H1 (cell line): Measurements from ENCODE around the gene ARHGAP26. TPM values are rescaled to one million over a fixed set of nuclear protein-coding genes. Genes with fewer than 3 reads are reported as not detected.
A peak's percentile ranks its signal among the peaks of the same experiment; 100 is the strongest.

Source experiments
- CTCF ChIA-PET: fragments of 300-600 bp; sonication (Branson Sonifier 250); formaldehyde crosslinking; loops from one replicate; lab custom pipeline; 2021; ENCODE audit not compliant: partially characterized antibody; lab: Charles Lee
- POLR2A ChIA-PET: fragments of 300-600 bp; sonication (Branson Sonifier 250); formaldehyde crosslinking; loops from one replicate; lab custom pipeline; 2021; ENCODE audit warnings: inconsistent platforms; ENCODE audit not compliant: partially characterized antibody; lab: Charles Lee
- DNase-seq, 2 experiments: peaks; one replicate each; pipeline versions ENCODE4 v3.0.0 to v3.0.0-alpha.2; 2010 to 2022; ENCODE audit warnings: low spot score in 2 of 2, low read depth in 1 of 2, mixed read lengths in 1 of 2
- FAIRE-seq: peaks from 2 replicates; lab custom pipeline; 2011; peaks lifted over from hg19 to GRCh38; lab: Jason Lieb, UNC
- H2AFZ ChIP-seq: 2 replicates; pipeline ENCODE4 v1.8.1; 2012; ENCODE audit warnings: low read length, inconsistent platforms
- H2AK5ac ChIP-seq: 2 replicates; pipeline ENCODE4 v1.6.1; 2013; ENCODE audit warnings: low read depth, low read length
- H2BK120ac ChIP-seq: replicated peaks from 2 replicates; pipeline ENCODE3; 2013; ENCODE audit warnings: low read depth, low read length, inconsistent platforms
- H2BK12ac ChIP-seq: 2 replicates; pipeline ENCODE4 v1.6.1; 2013; ENCODE audit warnings: low read depth, low read length
- H2BK15ac ChIP-seq: 2 replicates; pipeline ENCODE4 v1.6.1; 2013; ENCODE audit warnings: low read length
- H2BK20ac ChIP-seq: 2 replicates; pipeline ENCODE4 v1.6.1; 2013; ENCODE audit warnings: low read length
- H2BK5ac ChIP-seq: 2 replicates; pipeline ENCODE4 v1.6.1; 2013; ENCODE audit warnings: low read depth, low read length
- H3K14ac ChIP-seq: 2 replicates; pipeline ENCODE4 v1.6.1; 2013; ENCODE audit warnings: inconsistent platforms; ENCODE audit not compliant: insufficient read length
- H3K18ac ChIP-seq: 2 replicates; pipeline ENCODE4 v1.6.1; 2013; ENCODE audit warnings: low read length; ENCODE audit errors: extremely low read depth
- H3K23ac ChIP-seq: 2 replicates; pipeline ENCODE4 v1.6.1; 2013; ENCODE audit warnings: inconsistent platforms; ENCODE audit not compliant: insufficient read length
- H3K23me2 ChIP-seq: 2 replicates; pipeline ENCODE4 v1.6.1; 2013; ENCODE audit warnings: low read depth, low read length
- H3K27ac ChIP-seq: 2 replicates; pipeline ENCODE4 v1.6.1; 2011; ENCODE audit warnings: low read depth, low read length, inconsistent platforms
- H3K27me3 ChIP-seq, 4 experiments: replicated peaks in 1 of 4; 1 replicate in 1 of 4; 2 replicates in 3 of 4; pipeline versions ENCODE4 v1.6.1 to v1.8.1; 2011 to 2013; ENCODE audit warnings: low read length in 3 of 4, mild to moderate bottlenecking in 3 of 4, inconsistent platforms in 2 of 4, mixed read lengths in 2 of 4, moderate library complexity in 1 of 4; ENCODE audit not compliant: control insufficient read depth in 3 of 4, insufficient read depth in 3 of 4; ENCODE audit errors: extremely low read depth in 1 of 4
- H3K36me3 ChIP-seq, 4 experiments: 2 replicates each; pipeline versions ENCODE4 v1.6.1 to v1.8.1; 2011 to 2013; ENCODE audit warnings: mild to moderate bottlenecking in 4 of 4, low read length in 3 of 4, moderate library complexity in 2 of 4, control low read depth in 1 of 4, inconsistent platforms in 1 of 4; ENCODE audit not compliant: insufficient read depth in 4 of 4, control insufficient read depth in 2 of 4
- H3K4ac ChIP-seq: replicated peaks from 2 replicates; pipeline ENCODE3; 2013; ENCODE audit warnings: low read length, low read depth, mixed read lengths, inconsistent platforms; ENCODE audit not compliant: insufficient read length
- H3K4me1 ChIP-seq, 4 experiments: replicated peaks in 1 of 4; 1 replicate in 1 of 4; 2 replicates in 3 of 4; pipeline versions ENCODE4 v1.6.1 to v1.8.1; 2011 to 2013; ENCODE audit warnings: low read length in 3 of 4, inconsistent platforms in 2 of 4, mixed read lengths in 1 of 4; ENCODE audit not compliant: insufficient read depth in 4 of 4, control insufficient read depth in 3 of 4
- H3K4me2 ChIP-seq, 2 experiments: 2 replicates each; pipeline versions ENCODE4 v1.6.1 to v1.8.1; 2011 to 2013; ENCODE audit warnings: low read depth in 2 of 2, low read length in 2 of 2, control low read depth in 1 of 2, inconsistent platforms in 1 of 2, mild to moderate bottlenecking in 1 of 2; ENCODE audit not compliant: insufficient read depth in 1 of 2
- H3K4me3 ChIP-seq, 4 experiments: fragments of 200-600, 300-600 bp in 1 of 4; sonication (generic), shearing (Covaris generic), sonication (Bioruptor Twin) in 1 of 4; 2 replicates each; pipeline versions ENCODE4 v1.5.1 to v1.8.1; 2011 to 2016; ENCODE audit warnings: low read length in 4 of 4, low read depth in 3 of 4, control low read depth in 2 of 4, inconsistent platforms in 2 of 4, mild to moderate bottlenecking in 2 of 4, mixed read lengths in 1 of 4, moderate library complexity in 1 of 4; ENCODE audit not compliant: insufficient read depth in 2 of 4; ENCODE audit errors: extremely low read depth in 1 of 4
- H3K56ac ChIP-seq: replicated peaks from 2 replicates; pipeline ENCODE3; 2013; ENCODE audit warnings: low read depth, mild to moderate bottlenecking, mixed read lengths, low read length, inconsistent platforms; ENCODE audit not compliant: insufficient read length
- H3K79me1 ChIP-seq: 2 replicates; pipeline ENCODE4 v1.6.1; 2013; ENCODE audit warnings: low read depth, low read length, control low read depth
- H3K79me2 ChIP-seq, 2 experiments: 2 replicates each; pipeline versions ENCODE4 v1.6.1 to v1.8.1; 2012 to 2013; ENCODE audit warnings: low read length in 2 of 2, mild to moderate bottlenecking in 2 of 2, inconsistent platforms in 1 of 2; ENCODE audit not compliant: insufficient read depth in 2 of 2, control insufficient read depth in 1 of 2
- H3K9ac ChIP-seq, 4 experiments: replicated peaks in 1 of 4; 1 replicate in 1 of 4; 2 replicates in 3 of 4; pipeline versions ENCODE4 v1.6.1 to v1.8.1; 2011 to 2013; ENCODE audit warnings: low read depth in 3 of 4, low read length in 3 of 4, control low read depth in 2 of 4, mild to moderate bottlenecking in 2 of 4, moderate library complexity in 2 of 4, inconsistent platforms in 1 of 4; ENCODE audit errors: extremely low read depth in 1 of 4
- H3K9me3 ChIP-seq, 2 experiments: 2 replicates each; pipeline versions ENCODE4 v1.6.1 to v1.8.1; 2012 to 2013; ENCODE audit warnings: mild to moderate bottlenecking in 2 of 2, moderate library complexity in 2 of 2, control low read depth in 1 of 2, inconsistent platforms in 1 of 2, low read depth in 1 of 2, low read length in 1 of 2, mixed read lengths in 1 of 2; ENCODE audit not compliant: insufficient read depth in 2 of 2
- H4K20me1 ChIP-seq, 2 experiments: replicated peaks in 1 of 2; 2 replicates each; pipeline versions ENCODE3 to v1.8.1; 2011 to 2013; ENCODE audit warnings: inconsistent platforms in 2 of 2, low read length in 2 of 2, mild to moderate bottlenecking in 1 of 2; ENCODE audit not compliant: insufficient read depth in 2 of 2, control insufficient read depth in 1 of 2
- H4K5ac ChIP-seq: 2 replicates; pipeline ENCODE4 v1.6.1; 2013; ENCODE audit warnings: low read length, low read depth, mixed read lengths, inconsistent platforms; ENCODE audit not compliant: insufficient read length
- H4K8ac ChIP-seq: 2 replicates; pipeline ENCODE4 v1.8.0; 2013; ENCODE audit warnings: mild to moderate bottlenecking, moderate library complexity, low read length, inconsistent platforms; ENCODE audit not compliant: insufficient read depth; ENCODE audit errors: extremely low read depth
- H4K91ac ChIP-seq: replicated peaks from 2 replicates; pipeline ENCODE3; 2013; ENCODE audit warnings: low read length, mixed read lengths, inconsistent platforms; ENCODE audit not compliant: insufficient read length
- BCL11A ChIP-seq, 2 experiments: IDR thresholded peaks; one replicate each; pipeline ENCODE4 v1.6.1; 2011; ENCODE audit warnings: low read depth in 2 of 2, low read length in 2 of 2, mild to moderate bottlenecking in 2 of 2
- JUND ChIP-seq: IDR thresholded peaks from 2 replicates; pipeline ENCODE4 v1.6.1; 2011; ENCODE audit warnings: mild to moderate bottlenecking, improper control_type of control experiment, low read length
- NANOG ChIP-seq: IDR thresholded peaks from 2 replicates; pipeline ENCODE4 v1.6.1; 2011; ENCODE audit warnings: low read length, low read depth, mild to moderate bottlenecking, inconsistent platforms; ENCODE audit not compliant: insufficient read depth, poor library complexity, severe bottlenecking
- RFX5 ChIP-seq: IDR thresholded peaks from 2 replicates; pipeline ENCODE4 v1.6.1; 2011; ENCODE audit warnings: low read depth, low read length, improper control_type of control experiment, borderline replicate concordance
- RXRA ChIP-seq: IDR thresholded peaks from 2 replicates; pipeline ENCODE4 v1.6.1; 2011; ENCODE audit warnings: low read depth, mild to moderate bottlenecking, low read length, moderate library complexity; ENCODE audit not compliant: insufficient read depth
- SIRT6 ChIP-seq: IDR thresholded peaks from one replicate; pipeline ENCODE4 v1.7.1; 2012; ENCODE audit warnings: low read length, inconsistent platforms
- SP2 ChIP-seq: IDR thresholded peaks from 2 replicates; pipeline ENCODE4 v1.6.1; 2012; ENCODE audit warnings: mild to moderate bottlenecking, low read length, inconsistent platforms
- TEAD4 ChIP-seq: IDR thresholded peaks from 2 replicates; pipeline ENCODE4 v1.6.1; 2012; ENCODE audit warnings: low read depth, low read length, inconsistent platforms, mixed read lengths
- WGBS, 2 experiments: shearing (Covaris generic) in 1 of 2; methylation state at CpG; one replicate each; pipeline versions ENCODE4 v1.1.6 to v1.1.7; 2013 to 2015; ENCODE audit warnings: low lambda C conversion rate in 2 of 2, mixed read lengths in 2 of 2, inconsistent platforms in 1 of 2, low coverage in 1 of 2, missing lambda C conversion rate in 1 of 2; ENCODE audit not compliant: insufficient replicate concordance in 2 of 2, insufficient coverage in 1 of 2, insufficient read length in 1 of 2; ENCODE audit errors: extremely low coverage in 1 of 2, missing lambda C conversion rate in 1 of 2; 5-methylcytosine and 5-hydroxymethylcytosine counted together
- polyA plus RNA-seq, 7 experiments: library from polyadenylated mRNA; depleted of rRNA in 3 of 7; stranded (reverse) in 5 of 7; unstranded in 2 of 7; fragments of >200 nt in 5 of 7; fragments of 200-250 nt in 2 of 7; gene quantifications; 1 replicate in 5 of 7; 2 replicates in 1 of 7; 4 replicates in 1 of 7; pipeline versions ENCODE4 v1.2.1 to v1.2.3, GENCODE V29; 2011 to 2013; ENCODE audit warnings: missing spikeins in 2 of 7, mixed read lengths in 2 of 7
- total RNA-seq: library from RNA; stranded (reverse); fragmentation: NEBNext Ultra II Directional; extraction: Animal tissue kit (Norgen Biotek cat#: 25700); gene quantifications from 2 replicates; pipeline ENCODE4 v1.2.1, GENCODE V29; 2021
- TF ChIP-seq, protein P1 (sequence below): IDR thresholded peaks from 2 replicates; pipeline ENCODE4 v1.6.1; 2012; ENCODE audit warnings: inconsistent platforms

Gene ARHGAP26
- total and polyA plus RNA-seq, 2 of the 8 experiments (the other 6 are each of a cell fraction or from before 2014, with no cell fraction given): 7.1 to 24.8 TPM

DNA sequence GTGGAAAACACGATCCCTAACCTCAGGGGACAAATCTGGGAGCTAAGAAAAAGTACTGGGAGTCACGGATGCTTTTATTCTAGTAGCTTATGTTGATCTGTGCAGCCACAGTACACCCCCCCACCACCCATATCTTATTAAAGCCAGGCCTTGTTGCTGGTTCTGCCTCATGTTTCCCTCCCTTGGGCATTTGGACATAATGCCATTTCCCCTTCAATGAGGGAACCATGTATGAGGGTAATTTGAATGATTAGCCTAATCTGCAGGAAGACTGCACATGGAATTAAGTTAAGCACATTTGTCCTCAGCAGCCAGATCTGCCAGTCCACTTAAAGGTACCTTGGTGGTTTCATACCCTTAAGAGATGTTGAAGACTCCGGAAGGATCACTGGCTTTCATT is 102.0 kb downstream of the ARHGAP26 start:
- no peaks in the 10 kb centered on the region for H3K23me2 ChIP-seq
- no peak for FAIRE-seq
- H3K4me1 ChIP-seq: peaks cover 2 to 5% (median 3%) of the 10 kb centered on the region in 4 experiments; a peak in 5 of 7 replicates
- no peak for DNase-seq
- peaks cover 8% of the 10 kb centered on the region for H3K79me1 ChIP-seq
- WGBS, 2 experiments: 84% methylated on average over 3 of the region's 3 CpGs; no CpG with 5 or more reads in 1 of the 2 experiments
- H3K36me3 ChIP-seq: no peaks in the 10 kb centered on the region
- no peak overlapping the region for H3K9ac ChIP-seq
- ChIA-PET POLR2A (interaction anchor here (1.6 kb wide), 1 partner anchor 169 kb away, joined by 4 read pairs; no protein-coding TSS in a partner anchor), CTCF (interaction anchor here (0.5 to 26.2 kb wide), 14 partner anchors 8 to 291 kb away, joined by 3 to 632 read pairs (median 7); partner anchors contain the start of gene ARHGAP26)
- H2BK20ac ChIP-seq: no peak overlapping the region
- H3K4me2 ChIP-seq: no peak overlapping the region
- H3K27ac ChIP-seq: no peak overlapping the region
- no peaks in the 10 kb centered on the region for H4K20me1 ChIP-seq
- H2BK15ac ChIP-seq: no peak overlapping the region
- TF ChIP-seq JUND (no peak), TEAD4 (no peak), SP2 (no peak), RFX5 (no peak), SIRT6 (no peak), BCL11A (IDR thresholded peaks at IDR 0.05; ENCODE audit: low read depth in 2 of 2, low read length in 2 of 2) (no peak), RXRA (no peak), NANOG (no peak)
- TF ChIP-seq, protein P1, sequence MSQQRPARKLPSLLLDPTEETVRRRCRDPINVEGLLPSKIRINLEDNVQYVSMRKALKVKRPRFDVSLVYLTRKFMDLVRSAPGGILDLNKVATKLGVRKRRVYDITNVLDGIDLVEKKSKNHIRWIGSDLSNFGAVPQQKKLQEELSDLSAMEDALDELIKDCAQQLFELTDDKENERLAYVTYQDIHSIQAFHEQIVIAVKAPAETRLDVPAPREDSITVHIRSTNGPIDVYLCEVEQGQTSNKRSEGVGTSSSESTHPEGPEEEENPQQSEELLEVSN: no peak
- no peaks in the 10 kb centered on the region for H3K9me3 ChIP-seq
- H4K91ac ChIP-seq: no peak overlapping the region
- H3K27me3 ChIP-seq: no peaks in the 10 kb centered on the region
- H4K8ac ChIP-seq: no peak overlapping the region
- no peak overlapping the region for H3K4ac ChIP-seq
- no peak overlapping the region for H3K14ac ChIP-seq
- H3K79me2 ChIP-seq: peaks cover 3 to 12% of the 10 kb centered on the region in 2 experiments; a peak in 3 of 4 replicates
- H2AK5ac ChIP-seq: no peak overlapping the region
- H3K56ac ChIP-seq: no peak overlapping the region
- no peak overlapping the region for H3K18ac ChIP-seq
- H2BK5ac ChIP-seq: peak overlapping the region; percentile 21; the same call in 1 of the 2 replicates
- no peak overlapping the region for H2BK120ac ChIP-seq
- no peak overlapping the region for H3K23ac ChIP-seq
- H2AFZ ChIP-seq: no peak overlapping the region
- no peak overlapping the region for H2BK12ac ChIP-seq
- H4K5ac ChIP-seq: no peak overlapping the region
- H3K4me3 ChIP-seq: no peak overlapping the region
